SK-N-SH (cell line): Measurements from ENCODE around the gene ADAMTS3. TPM values are rescaled to one million over a fixed set of nuclear protein-coding genes. Genes with fewer than 3 reads are reported as not detected.
A peak's percentile ranks its signal among the peaks of the same experiment; 100 is the strongest.

ENCODE experiments used
- CTCF ChIA-PET: fragments of 300-600, 350-600 bp; formaldehyde crosslinking; extraction: SDS; loops from one replicate; lab custom pipeline; 2021; lab: Yijun Ruan, JAX
- POLR2A ChIA-PET: fragments of 350-600 bp; sonication (Branson Sonifier 250); formaldehyde crosslinking; extraction: SDS; loops from one replicate; lab custom pipeline; 2020; ENCODE audit warnings: antibody characterized with exemption, inconsistent platforms; lab: Yijun Ruan, JAX
- DNase-seq: peaks from one replicate; pipeline ENCODE4 v3.0.0; 2012
- H2AFZ ChIP-seq: fragments of 200-600 bp; sonication (generic); 2 replicates; pipeline ENCODE4 v1.8.1; 2016; ENCODE audit warnings: antibody characterized with exemption, mild to moderate bottlenecking, low read depth
- H3F3A ChIP-seq: fragments of 200-600 bp; sonication (generic); replicated peaks from 2 replicates; pipeline ENCODE3; 2016; ENCODE audit warnings: antibody characterized with exemption, mild to moderate bottlenecking; ENCODE audit not compliant: insufficient read depth
- H3K27ac ChIP-seq, 2 experiments: fragments of 200-500 bp in 1 of 2; fragments of 200-600 bp in 1 of 2; sonication (Bioruptor generic) in 1 of 2; sonication (generic), shearing (Covaris generic) in 1 of 2; 2 replicates each; pipeline versions ENCODE4 v1.5.1 to v1.6.1; 2014 to 2016; ENCODE audit warnings: low read depth in 2 of 2, inconsistent platforms in 1 of 2, low read length in 1 of 2, mild to moderate bottlenecking in 1 of 2, mixed read lengths in 1 of 2
- H3K27me3 ChIP-seq: fragments of 200-600 bp; sonication (generic), shearing (Covaris generic); 2 replicates; pipeline ENCODE4 v1.6.1; 2016; ENCODE audit warnings: mixed run types; ENCODE audit not compliant: insufficient read depth
- H3K36me3 ChIP-seq, 2 experiments: fragments of 200-500 bp in 1 of 2; fragments of 200-600 bp in 1 of 2; sonication (Bioruptor generic) in 1 of 2; sonication (generic) in 1 of 2; replicated peaks in 1 of 2; 2 replicates each; pipeline versions ENCODE3 to v1.5.1; 2014 to 2016; ENCODE audit warnings: low read length in 1 of 2, mild to moderate bottlenecking in 1 of 2; ENCODE audit not compliant: insufficient read depth in 2 of 2, control insufficient read depth in 1 of 2
- H3K4me1 ChIP-seq, 2 experiments: fragments of 200-500 bp in 1 of 2; fragments of 200-600 bp in 1 of 2; sonication (Bioruptor generic) in 1 of 2; sonication (generic), shearing (Covaris generic) in 1 of 2; 2 replicates each; pipeline versions ENCODE4 v1.5.1 to v1.6.1; 2014 to 2016; ENCODE audit warnings: low read depth in 1 of 2, low read length in 1 of 2, mixed run types in 1 of 2; ENCODE audit not compliant: insufficient read depth in 2 of 2, control insufficient read depth in 1 of 2
- H3K4me2 ChIP-seq: fragments of 200-600 bp; sonication (generic), shearing (Covaris generic); 2 replicates; pipeline ENCODE4 v1.6.1; 2017; ENCODE audit warnings: mixed run types
- H3K4me3 ChIP-seq, 2 experiments: fragments of 200-500 bp in 1 of 2; fragments of 200-600 bp in 1 of 2; sonication (Bioruptor generic) in 1 of 2; sonication (generic), shearing (Covaris generic) in 1 of 2; 2 replicates each; pipeline versions ENCODE4 v1.5.1 to v1.8.1; 2014 to 2016; ENCODE audit warnings: low read depth in 2 of 2, inconsistent platforms in 1 of 2, low read length in 1 of 2, mild to moderate bottlenecking in 1 of 2, mixed read lengths in 1 of 2, moderate library complexity in 1 of 2
- H3K79me2 ChIP-seq: fragments of 200-600 bp; sonication (generic); 2 replicates; pipeline ENCODE4 v1.8.1; 2017; ENCODE audit warnings: mild to moderate bottlenecking; ENCODE audit not compliant: insufficient read depth
- H3K9ac ChIP-seq: fragments of 200-600 bp; sonication (generic); 2 replicates; pipeline ENCODE4 v1.6.1; 2017; ENCODE audit warnings: mixed run types
- H3K9me2 ChIP-seq: fragments of 200-600 bp; sonication (generic); 2 replicates; pipeline ENCODE4 v1.6.1; 2017; ENCODE audit warnings: mixed run types
- H3K9me3 ChIP-seq: fragments of 200-600 bp; sonication (generic); 2 replicates; pipeline ENCODE4 v1.6.1; 2017; ENCODE audit warnings: mixed run types, mild to moderate bottlenecking, moderate library complexity
- H4K20me1 ChIP-seq: fragments of 200-600 bp; sonication (generic); 2 replicates; pipeline ENCODE4 v1.6.1; 2017; ENCODE audit warnings: mild to moderate bottlenecking, mixed run types; ENCODE audit not compliant: insufficient read depth
- ELF1 ChIP-seq: IDR thresholded peaks from 2 replicates; pipeline ENCODE4 v1.4.0; 2012
- EP300 ChIP-seq, 2 experiments: IDR thresholded peaks; 2 replicates each; pipeline versions ENCODE4 v1.4.0 to v1.6.1; 2012; ENCODE audit warnings: borderline replicate concordance in 1 of 2, low read depth in 1 of 2, low read length in 1 of 2
- EZH2phosphoT487 ChIP-seq: fragments of 200-600 bp; sonication (generic); IDR thresholded peaks from 2 replicates; pipeline ENCODE4 v1.6.1; 2017; ENCODE audit warnings: low read depth, mixed run types, mild to moderate bottlenecking, antibody characterized with exemption, moderate library complexity, borderline replicate concordance
- GABPA ChIP-seq: IDR thresholded peaks from 2 replicates; pipeline ENCODE4 v1.4.0; 2012; ENCODE audit warnings: low read depth, mild to moderate bottlenecking
- GATA2 ChIP-seq: sonication (generic); formaldehyde crosslinking; IDR thresholded peaks from 2 replicates; pipeline ENCODE4 v1.5.0; 2020; ENCODE audit warnings: mild to moderate bottlenecking, missing genetic modification reagents
- MEF2A ChIP-seq: IDR thresholded peaks from 2 replicates; pipeline ENCODE4 v1.4.0; 2012; ENCODE audit warnings: low read depth, borderline replicate concordance
- MXI1 ChIP-seq: IDR thresholded peaks from 2 replicates; pipeline ENCODE4 v1.6.1; 2012; ENCODE audit warnings: mild to moderate bottlenecking, low read depth, low read length, improper control_type of control experiment
- NFIC ChIP-seq: IDR thresholded peaks from 2 replicates; pipeline ENCODE4 v1.4.0; 2012; ENCODE audit warnings: borderline replicate concordance
- NRF1 ChIP-seq: IDR thresholded peaks from 2 replicates; pipeline ENCODE4 v1.6.1; 2012; ENCODE audit warnings: low read depth, mild to moderate bottlenecking, low read length
- POLR2AphosphoS5 ChIP-seq: IDR thresholded peaks from 2 replicates; pipeline ENCODE4 v1.6.1; 2012; ENCODE audit warnings: low read depth, low read length
- REST ChIP-seq: IDR thresholded peaks from 2 replicates; pipeline ENCODE4 v1.6.1; 2012; ENCODE audit warnings: mild to moderate bottlenecking, low read depth, low read length, moderate library complexity
- RFX5 ChIP-seq: IDR thresholded peaks from 2 replicates; pipeline ENCODE4 v1.6.1; 2012; ENCODE audit warnings: mild to moderate bottlenecking, improper control_type of control experiment, low read length
- RXRA ChIP-seq: IDR thresholded peaks from 2 replicates; pipeline ENCODE4 v1.4.0; 2012; ENCODE audit warnings: low read depth, mild to moderate bottlenecking, borderline replicate concordance
- SIN3A ChIP-seq: IDR thresholded peaks from 2 replicates; pipeline ENCODE4 v1.6.1; 2012; ENCODE audit warnings: low read depth, mild to moderate bottlenecking, low read length, moderate library complexity, borderline replicate concordance
- SMC3 ChIP-seq: IDR thresholded peaks from 2 replicates; pipeline ENCODE4 v1.6.1; 2012; ENCODE audit warnings: low read depth, low read length, improper control_type of control experiment
- TCF12 ChIP-seq: IDR thresholded peaks from 2 replicates; pipeline ENCODE4 v1.4.0; 2012
- TEAD4 ChIP-seq: IDR thresholded peaks from 2 replicates; pipeline ENCODE4 v1.4.0; 2012; ENCODE audit warnings: mild to moderate bottlenecking, borderline replicate concordance; ENCODE audit not compliant: insufficient read depth
- WGBS: methylation state at CpG from one replicate; pipeline ENCODE4 v1.1.6; 2017; ENCODE audit warnings: low lambda C conversion rate; 5-methylcytosine and 5-hydroxymethylcytosine counted together
- polyA plus RNA-seq, 3 experiments: library from polyadenylated mRNA; depleted of rRNA; stranded (reverse); fragments of >200 nt; gene quantifications; 2 replicates each; pipeline ENCODE4 v1.2.3, GENCODE V29; 2012
- TF ChIP-seq, protein P1 (sequence below): IDR thresholded peaks from 2 replicates; pipeline ENCODE4 v1.4.0; 2012; ENCODE audit warnings: low read depth, borderline replicate concordance
- TF ChIP-seq, protein P2 (sequence below): IDR thresholded peaks from 2 replicates; pipeline ENCODE4 v1.4.0; 2012; ENCODE audit warnings: low read depth, borderline replicate concordance
- TF ChIP-seq, protein P3 (sequence below): IDR thresholded peaks from 2 replicates; pipeline ENCODE4; 2012

The ADAMTS3 gene
- polyA plus RNA-seq, 1 of the 3 experiments (the other 2 are of a cell fraction) = 0.99 TPM

DNA sequence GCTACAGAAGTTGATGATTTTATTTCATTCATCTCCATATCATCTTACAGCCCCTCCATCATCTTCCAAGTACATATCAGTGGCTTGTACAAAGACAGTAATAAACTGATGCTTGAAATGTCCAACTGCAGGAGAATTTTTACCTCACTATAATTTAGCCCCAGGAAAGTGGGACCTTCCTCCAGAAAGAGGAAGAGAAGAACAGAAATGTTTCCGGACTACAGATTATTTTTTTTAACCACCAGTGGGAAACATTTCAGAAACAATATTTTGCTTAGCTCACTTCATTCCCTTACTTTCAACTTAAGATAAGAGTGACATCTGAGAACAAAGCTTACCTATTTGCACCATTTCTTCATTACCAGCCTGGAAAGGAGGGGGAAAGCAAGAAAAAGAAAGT lies 2.0 kb downstream of the ADAMTS3 start:
- H3K9me2 ChIP-seq = no peaks in the 10 kb centered on the region
- H3K27ac ChIP-seq = peak overlapping the region in 1 of 2 experiments; percentile 83; a peak in 2 of 4 replicates
- H3K9me3 ChIP-seq = no peaks in the 10 kb centered on the region
- H3K36me3 ChIP-seq = no peaks in the 10 kb centered on the region
- CTCF ChIA-PET = interaction anchor here (0.8 to 2.3 kb wide), 10 partner anchors 9 to 241 kb away, joined by 3 to 10 read pairs (median 4); no protein-coding TSS in a partner anchor
- DNase-seq = no peak
- peak overlapping the region; percentile 97; the same call in 1 of the 2 replicates for H3K4me2 ChIP-seq
- H3F3A ChIP-seq = no peaks in the 10 kb centered on the region
- H2AFZ ChIP-seq = no peak overlapping the region
- no peak overlapping the region for H3K9ac ChIP-seq
- TF ChIP-seq NRF1 (no peak), REST (no peak), GATA2 (CRISPR knock-in tag) (no peak), EZH2phosphoT487 (no peak), TEAD4 (no peak), MXI1 (no peak), SMC3 (no peak), RXRA (no peak), TCF12 (no peak), GABPA (no peak), NFIC (no peak), ELF1 (no peak), POLR2AphosphoS5 (no peak), MEF2A (no peak), SIN3A (no peak), RFX5 (no peak), EP300 (IDR thresholded peaks at IDR 0.05; ENCODE audit: borderline replicate concordance in 1 of 2, low read depth in 1 of 2, low read length in 1 of 2) (no peak)
- TF ChIP-seq, protein P1, sequence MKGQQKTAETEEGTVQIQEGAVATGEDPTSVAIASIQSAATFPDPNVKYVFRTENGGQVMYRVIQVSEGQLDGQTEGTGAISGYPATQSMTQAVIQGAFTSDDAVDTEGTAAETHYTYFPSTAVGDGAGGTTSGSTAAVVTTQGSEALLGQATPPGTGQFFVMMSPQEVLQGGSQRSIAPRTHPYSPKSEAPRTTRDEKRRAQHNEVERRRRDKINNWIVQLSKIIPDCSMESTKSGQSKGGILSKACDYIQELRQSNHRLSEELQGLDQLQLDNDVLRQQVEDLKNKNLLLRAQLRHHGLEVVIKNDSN = no peak
- TF ChIP-seq, protein P2, sequence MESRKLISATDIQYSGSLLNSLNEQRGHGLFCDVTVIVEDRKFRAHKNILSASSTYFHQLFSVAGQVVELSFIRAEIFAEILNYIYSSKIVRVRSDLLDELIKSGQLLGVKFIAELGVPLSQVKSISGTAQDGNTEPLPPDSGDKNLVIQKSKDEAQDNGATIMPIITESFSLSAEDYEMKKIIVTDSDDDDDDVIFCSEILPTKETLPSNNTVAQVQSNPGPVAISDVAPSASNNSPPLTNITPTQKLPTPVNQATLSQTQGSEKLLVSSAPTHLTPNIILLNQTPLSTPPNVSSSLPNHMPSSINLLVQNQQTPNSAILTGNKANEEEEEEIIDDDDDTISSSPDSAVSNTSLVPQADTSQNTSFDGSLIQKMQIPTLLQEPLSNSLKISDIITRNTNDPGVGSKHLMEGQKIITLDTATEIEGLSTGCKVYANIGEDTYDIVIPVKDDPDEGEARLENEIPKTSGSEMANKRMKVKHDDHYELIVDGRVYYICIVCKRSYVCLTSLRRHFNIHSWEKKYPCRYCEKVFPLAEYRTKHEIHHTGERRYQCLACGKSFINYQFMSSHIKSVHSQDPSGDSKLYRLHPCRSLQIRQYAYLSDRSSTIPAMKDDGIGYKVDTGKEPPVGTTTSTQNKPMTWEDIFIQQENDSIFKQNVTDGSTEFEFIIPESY = no peak
- TF ChIP-seq, protein P3, sequence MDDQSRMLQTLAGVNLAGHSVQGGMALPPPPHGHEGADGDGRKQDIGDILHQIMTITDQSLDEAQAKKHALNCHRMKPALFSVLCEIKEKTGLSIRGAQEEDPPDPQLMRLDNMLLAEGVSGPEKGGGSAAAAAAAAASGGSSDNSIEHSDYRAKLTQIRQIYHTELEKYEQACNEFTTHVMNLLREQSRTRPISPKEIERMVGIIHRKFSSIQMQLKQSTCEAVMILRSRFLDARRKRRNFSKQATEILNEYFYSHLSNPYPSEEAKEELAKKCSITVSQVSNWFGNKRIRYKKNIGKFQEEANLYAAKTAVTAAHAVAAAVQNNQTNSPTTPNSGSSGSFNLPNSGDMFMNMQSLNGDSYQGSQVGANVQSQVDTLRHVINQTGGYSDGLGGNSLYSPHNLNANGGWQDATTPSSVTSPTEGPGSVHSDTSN = no peak
- TF ChIP-seq, all 33 proteins: peak for 0
- WGBS = 94% methylated on average over 1 of the region's 1 CpG
- Histone ChIP-seq H4K20me1 (no peaks in the 10 kb centered on the region), H3K4me1 (peaks cover 0 to 4% of the 10 kb centered on the region in 2 experiments; a peak in 2 of 4 replicates), H3K4me3 (peak overlapping the region; percentile 76 to 81; a peak in 1 of 4 replicates), H3K27me3 (no peaks in the 10 kb centered on the region; the same call in 1 of the 2 replicates), H3K79me2 (no peaks in the 10 kb centered on the region)
- POLR2A ChIA-PET = interaction anchor here (0.6 kb wide), 2 partner anchors 134 to 903 kb away, joined by 4 to 9 read pairs; no protein-coding TSS in a partner anchor
